Ecto neural progenitor cell (in vitro differentiated cells): ENCODE results near the gene ASGR1.
"Not testable (repeated sequence)": the region's sequence is repeated elsewhere in the genome, so short reads cannot be mapped to it uniquely, and the experiment has no call there.

Source experiments
- DNase-seq: peaks from one replicate; pipeline ENCODE4 v3.0.0-alpha.2; 2018; ENCODE audit warnings: low spot score

The ASGR1 gene

GRCh38 chr17:7158424-7158823, 20.7 kb downstream of the ASGR1 start:
- not testable (repeated sequence) for DNase-seq

- DNase-seq: no peak
These were observed 22.7 kb downstream of the ASGR1 start for GRCh38 chr17:7156342-7156940.

- no peak for DNase-seq
These were observed 31.4 kb downstream of the ASGR1 start for GRCh38 chr17:7147772-7148171.

- peak; percentile 72 for DNase-seq
These were observed 33.1 kb downstream of the ASGR1 start for GRCh38 chr17:7146115-7146514.

- no peak for DNase-seq
These were observed 35.0 kb downstream of the ASGR1 start for GRCh38 chr17:7144213-7144612.

- no peak for DNase-seq
These were observed 37.3 kb downstream of the ASGR1 start for GRCh38 chr17:7141824-7142223.

GRCh38 chr17:7139400-7139799, 39.8 kb downstream of the ASGR1 start:
- DNase-seq: no peak

GRCh38 chr17:7138800-7139381, 40.3 kb downstream of the ASGR1 start:
- no peak for DNase-seq

GRCh38 chr17:7137171-7137943, 41.8 kb downstream of the ASGR1 start:
- no peak for DNase-seq

- peak; percentile 81 for DNase-seq
These were observed 42.8 kb downstream of the ASGR1 start for GRCh38 chr17:7136266-7136877.

GRCh38 chr17:7133916-7134315, 45.3 kb downstream of the ASGR1 start:
- DNase-seq: no peak

- peak; percentile 83 for DNase-seq
These were observed 45.7 kb downstream of the ASGR1 start for GRCh38 chr17:7133424-7133823.

GRCh38 chr17:7132511-7133094, 46.6 kb downstream of the ASGR1 start:
- DNase-seq: peak; percentile 90

- no peak for DNase-seq
These were observed 47.8 kb downstream of the ASGR1 start for GRCh38 chr17:7131423-7131791.

- no peak for DNase-seq
These were observed 48.3 kb downstream of the ASGR1 start for GRCh38 chr17:7130621-7131422.

GRCh38 chr17:7129311-7129710, 49.9 kb downstream of the ASGR1 start:
- no peak for DNase-seq

GRCh38 chr17:7128160-7128559, 51.0 kb downstream of the ASGR1 start:
- no peak for DNase-seq

GRCh38 chr17:7127501-7127900, 51.7 kb downstream of the ASGR1 start:
- not testable (repeated sequence) for DNase-seq

- DNase-seq: not testable (repeated sequence)
These were observed 52.8 kb downstream of the ASGR1 start for GRCh38 chr17:7126386-7126785.

- no peak for DNase-seq
These were observed 54.2 kb downstream of the ASGR1 start for GRCh38 chr17:7124923-7125322.

- no peak for DNase-seq
These were observed 55.3 kb downstream of the ASGR1 start for GRCh38 chr17:7123844-7124243.
